ENCODE measurements around the gene SLC17A3. TPM values are rescaled to one million over a fixed set of nuclear protein-coding genes. Genes with fewer than 3 reads are reported as not detected.

SLC17A3 gene, protein sequence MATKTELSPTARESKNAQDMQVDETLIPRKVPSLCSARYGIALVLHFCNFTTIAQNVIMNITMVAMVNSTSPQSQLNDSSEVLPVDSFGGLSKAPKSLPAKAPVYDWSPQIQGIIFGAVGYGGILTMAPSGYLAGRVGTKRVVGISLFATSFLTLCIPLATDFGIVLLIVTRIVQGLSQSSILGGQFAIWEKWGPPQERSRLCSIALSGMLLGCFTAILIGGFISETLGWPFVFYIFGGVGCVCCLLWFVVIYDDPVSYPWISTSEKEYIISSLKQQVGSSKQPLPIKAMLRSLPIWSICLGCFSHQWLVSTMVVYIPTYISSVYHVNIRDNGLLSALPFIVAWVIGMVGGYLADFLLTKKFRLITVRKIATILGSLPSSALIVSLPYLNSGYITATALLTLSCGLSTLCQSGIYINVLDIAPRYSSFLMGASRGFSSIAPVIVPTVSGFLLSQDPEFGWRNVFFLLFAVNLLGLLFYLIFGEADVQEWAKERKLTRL
- total RNA-seq (not detected), polyA plus RNA-seq (under 1 TPM in 1 of 2 donors, not detected in 1; 0.02 TPM)

DNA sequence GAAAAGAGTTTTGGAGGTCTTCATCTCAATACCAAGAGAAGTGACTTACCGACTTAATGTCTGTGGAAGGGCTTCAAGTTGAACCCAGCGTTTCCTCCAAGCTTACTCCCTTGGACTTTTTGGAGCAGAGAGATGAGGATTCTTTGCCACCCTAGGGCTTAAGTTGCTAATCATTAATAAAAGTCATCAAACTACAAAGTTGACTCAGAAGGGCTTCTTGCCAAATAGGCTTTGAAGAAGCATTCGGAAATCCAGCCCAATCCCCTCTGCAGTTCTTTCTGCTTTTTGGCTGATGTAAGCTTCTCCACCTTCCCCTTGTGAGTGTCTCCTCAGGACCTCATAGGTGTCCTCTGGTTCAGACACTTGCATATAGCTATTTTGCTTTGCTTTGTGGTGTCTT is at the start of gene SLC17A3:
Gene SLC17A3 (minus strand): TSS at position 126 of the 400 bp plus-strand sequence. CDS start 5,856 bp downstream, outside the sequence.
- TF ChIP-seq, protein P1, sequence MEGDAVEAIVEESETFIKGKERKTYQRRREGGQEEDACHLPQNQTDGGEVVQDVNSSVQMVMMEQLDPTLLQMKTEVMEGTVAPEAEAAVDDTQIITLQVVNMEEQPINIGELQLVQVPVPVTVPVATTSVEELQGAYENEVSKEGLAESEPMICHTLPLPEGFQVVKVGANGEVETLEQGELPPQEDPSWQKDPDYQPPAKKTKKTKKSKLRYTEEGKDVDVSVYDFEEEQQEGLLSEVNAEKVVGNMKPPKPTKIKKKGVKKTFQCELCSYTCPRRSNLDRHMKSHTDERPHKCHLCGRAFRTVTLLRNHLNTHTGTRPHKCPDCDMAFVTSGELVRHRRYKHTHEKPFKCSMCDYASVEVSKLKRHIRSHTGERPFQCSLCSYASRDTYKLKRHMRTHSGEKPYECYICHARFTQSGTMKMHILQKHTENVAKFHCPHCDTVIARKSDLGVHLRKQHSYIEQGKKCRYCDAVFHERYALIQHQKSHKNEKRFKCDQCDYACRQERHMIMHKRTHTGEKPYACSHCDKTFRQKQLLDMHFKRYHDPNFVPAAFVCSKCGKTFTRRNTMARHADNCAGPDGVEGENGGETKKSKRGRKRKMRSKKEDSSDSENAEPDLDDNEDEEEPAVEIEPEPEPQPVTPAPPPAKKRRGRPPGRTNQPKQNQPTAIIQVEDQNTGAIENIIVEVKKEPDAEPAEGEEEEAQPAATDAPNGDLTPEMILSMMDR (IDR thresholded peaks at IDR 0.05), result no peak
- Histone ChIP-seq H3K36me3 (no peaks in the 10 kb centered on the region), H3K27me3 (no peaks in the 10 kb centered on the region), H3K27ac (no peak within 1 kb of the TSS), H3K9me3 (no peaks in the 10 kb centered on the region), H3K4me3 (no peak within 1 kb of the TSS), H3K4me1 (no peaks in the 10 kb centered on the region)
- ATAC-seq, result no peak
- intact Hi-C loops (cut with DNase I), result no loop called here
- WGBS, 2 donors, result 69 to 73% methylated on average over 3 of the region's 3 CpGs
- no peak for DNase-seq
- no peak for FAIRE-seq

DNA sequence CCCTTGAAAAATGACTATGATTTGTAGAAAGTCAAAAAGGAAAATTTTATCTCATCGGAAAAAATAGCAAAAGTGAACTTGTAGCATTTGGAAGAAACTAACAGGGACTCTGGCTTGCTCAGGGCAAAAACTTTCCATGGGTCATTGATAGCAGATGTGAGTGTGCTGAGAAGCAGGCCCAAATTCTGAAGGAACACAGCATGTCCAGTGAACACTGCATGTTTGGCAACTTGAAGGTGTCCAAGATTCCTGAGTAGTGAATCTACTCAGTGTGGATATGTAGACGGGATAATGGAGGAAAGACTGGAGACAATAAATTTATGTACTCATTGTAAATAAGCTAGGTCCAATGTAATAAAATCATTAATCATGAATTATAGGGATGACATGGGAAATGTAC is 48.3 kb upstream of the SLC17A3 start:
- H3K36me3 ChIP-seq, result no peaks in the 10 kb centered on the region
- H3K27me3 ChIP-seq, result no peaks in the 10 kb centered on the region
- FAIRE-seq (no peak), ATAC-seq (no peak), DNase-seq (no peak)
- H3K4me1 ChIP-seq, result peaks cover 0 to 4% (median 2%) of the 10 kb centered on the region in 3 donors
- H3K4me3 ChIP-seq, result no peak overlapping the region
- no peaks in the 10 kb centered on the region for H3K9me3 ChIP-seq
- no peak overlapping the region for H3K27ac ChIP-seq
- intact Hi-C loops (cut with DNase I), result no loop called here
- WGBS, 2 donors, result 74 to 87% methylated on average over 2 of the region's 2 CpGs
- TF ChIP-seq, protein P1 (IDR thresholded peaks at IDR 0.05), result no peak

DNA sequence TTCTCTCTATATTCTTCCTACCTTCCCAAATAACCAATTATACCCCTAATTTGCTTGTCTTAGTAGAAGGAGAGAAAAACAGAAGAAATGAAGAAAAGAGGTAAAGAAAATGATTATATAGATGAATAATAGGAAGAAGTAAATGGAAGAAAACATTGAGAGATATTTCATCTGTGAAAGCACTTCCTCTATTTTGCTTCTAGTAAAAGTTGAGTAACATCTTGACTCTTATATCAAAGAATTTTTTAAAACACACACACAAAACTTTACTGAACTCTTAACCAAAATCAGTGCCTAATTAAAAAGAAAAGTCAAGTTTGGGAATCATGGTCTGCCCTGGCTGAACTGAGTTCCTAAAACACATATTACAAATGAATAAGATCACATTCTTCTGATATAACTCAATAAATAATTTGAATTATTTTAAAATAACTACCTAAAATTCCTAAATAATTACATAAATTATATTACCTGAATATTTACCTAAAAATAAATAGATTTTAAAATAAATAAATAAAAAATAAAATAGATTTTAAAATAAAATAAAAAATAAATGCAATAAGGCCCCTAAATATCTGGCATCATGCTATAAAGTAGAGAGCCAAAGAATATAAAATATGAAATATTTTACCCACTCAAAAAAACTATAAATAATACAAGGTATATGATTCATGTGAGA is 47.6 kb upstream of the SLC17A3 start:
- TF ChIP-seq, protein P1 (IDR thresholded peaks at IDR 0.05), result no peak
- no peaks in the 10 kb centered on the region for H3K4me1 ChIP-seq
- intact Hi-C loops (cut with DNase I), result no loop called here
- ATAC-seq, result no peak
- no peaks in the 10 kb centered on the region for H3K27me3 ChIP-seq
- peak; percentile 81 for FAIRE-seq
- H3K36me3 ChIP-seq, result no peaks in the 10 kb centered on the region
- DNase-seq, result no peak
- H3K27ac ChIP-seq, result no peak overlapping the region
- H3K4me3 ChIP-seq, result no peak overlapping the region
- no peaks in the 10 kb centered on the region for H3K9me3 ChIP-seq

DNA sequence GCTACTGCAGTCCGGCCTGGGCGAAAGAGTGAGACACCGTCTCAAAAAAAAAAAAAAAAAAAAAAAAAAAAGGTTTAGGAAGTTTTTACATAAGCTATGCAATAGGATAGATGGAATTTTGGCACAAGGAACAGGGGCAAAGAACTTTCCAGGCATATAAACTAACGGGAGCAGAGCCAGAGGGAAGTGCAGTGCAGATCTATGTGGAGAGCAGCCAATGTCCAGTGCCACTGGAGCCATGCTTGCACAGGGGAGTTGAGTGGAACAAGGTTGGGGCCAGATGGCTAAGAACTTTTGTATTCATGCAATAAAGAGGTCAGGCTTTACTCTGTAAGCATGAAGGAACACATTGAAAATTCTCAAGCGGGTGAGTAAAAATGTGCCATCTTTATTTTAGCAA is 45.6 kb upstream of the SLC17A3 start:
- Histone ChIP-seq H3K36me3 (no peaks in the 10 kb centered on the region), H3K4me3 (no peak overlapping the region), H3K27ac (no peak overlapping the region), H3K27me3 (no peaks in the 10 kb centered on the region), H3K9me3 (no peaks in the 10 kb centered on the region), H3K4me1 (no peaks in the 10 kb centered on the region)
- ATAC-seq (no peak), DNase-seq (no peak), FAIRE-seq (no peak)
- 88% methylated on average over 5 of the region's 5 CpGs for WGBS, 2 donors
- intact Hi-C loops (cut with DNase I), result no loop called here
- TF ChIP-seq, protein P1 (IDR thresholded peaks at IDR 0.05), result no peak
